K562 (cell line): Measurements from ENCODE around the gene MYO16. TPM values are rescaled to one million over a fixed set of nuclear protein-coding genes. Genes with fewer than 3 reads are reported as not detected.

Experiments used
- ATAC-seq: fragments of 200-7000 bp; cut with Tn5 transposase; 3 replicates; pipeline ENCODE4 v1.9.1; 2020; ENCODE audit warnings: moderate library complexity
- BruUV-seq: library from RNA; stranded (reverse); fragments of 400-500 nt; replicated peaks from 2 replicates; lab custom pipeline; 2021; lab: Mats Ljungman, UMichigan
- CTCF ChIA-PET: fragments of 300-600 bp; formaldehyde crosslinking; extraction: SDS; loops from one replicate; lab custom pipeline; 2021; ENCODE audit warnings: low intra/inter-chr PET ratio; lab: Yijun Ruan, JAX
- POLR2A ChIA-PET: fragments of 300-600, 350-650 bp; sonication (Branson Sonifier 250); formaldehyde crosslinking; extraction: SDS; loops from one replicate; lab custom pipeline; 2021; ENCODE audit warnings: antibody characterized with exemption, inconsistent platforms; lab: Yijun Ruan, JAX
- DNase-seq, 4 experiments: peaks; one replicate each; pipeline versions ENCODE4 v3.0.0 to v3.0.0-alpha.2; 2011 to 2018; ENCODE audit warnings: low spot score in 3 of 4, mixed read lengths in 3 of 4; ENCODE audit errors: extremely low read depth in 1 of 4
- FAIRE-seq: peaks from 2 replicates; lab custom pipeline; 2011; peaks lifted over from hg19 to GRCh38; lab: Jason Lieb, UNC
- H2AFZ ChIP-seq: 2 replicates; pipeline ENCODE4 v1.6.0; 2011; ENCODE audit warnings: low read depth, low read length, control low read depth, inconsistent platforms
- H3K27ac ChIP-seq: fragments of 200-600 bp; 3 replicates; pipeline ENCODE4 v1.8.0; 2011; ENCODE audit warnings: low read depth, mild to moderate bottlenecking, control low read depth, inconsistent platforms, low read length, moderate library complexity, mixed read lengths; ENCODE audit errors: extremely low read depth
- H3K27me3 ChIP-seq, 2 experiments: fragments of 300-600 bp in 1 of 2; 2 replicates in 1 of 2; 3 replicates in 1 of 2; pipeline versions ENCODE4 v1.6.0 to v1.8.0; 2011; ENCODE audit warnings: inconsistent platforms in 2 of 2, low read length in 2 of 2, mild to moderate bottlenecking in 1 of 2, mixed read lengths in 1 of 2, moderate library complexity in 1 of 2; ENCODE audit not compliant: control insufficient read depth in 2 of 2, insufficient read depth in 2 of 2
- H3K36me3 ChIP-seq: fragments of 300-600 bp; 3 replicates; pipeline ENCODE4 v1.8.0; 2011; ENCODE audit warnings: mild to moderate bottlenecking, low read length, inconsistent platforms; ENCODE audit not compliant: control insufficient read depth, insufficient read depth
- H3K4me1 ChIP-seq, 2 experiments: fragments of 200-600 bp in 1 of 2; replicated peaks in 1 of 2; 2 replicates in 1 of 2; 3 replicates in 1 of 2; pipeline versions ENCODE4 v1.5.1 to v1.8.0; 2011; ENCODE audit warnings: inconsistent platforms in 2 of 2, low read length in 2 of 2, mild to moderate bottlenecking in 1 of 2, mixed read lengths in 1 of 2, moderate library complexity in 1 of 2; ENCODE audit not compliant: control insufficient read depth in 2 of 2, insufficient read depth in 2 of 2
- H3K4me2 ChIP-seq: 2 replicates; pipeline ENCODE4 v1.6.1; 2011; ENCODE audit warnings: low read length, control low read depth, inconsistent platforms, mixed read lengths; ENCODE audit not compliant: insufficient read depth
- H3K4me3 ChIP-seq: fragments of 200-600 bp; sonication (generic), shearing (Covaris generic); 2 replicates; pipeline ENCODE4 v1.5.1; 2016; ENCODE audit warnings: control low read depth, inconsistent platforms
- H3K79me2 ChIP-seq: fragments of 200-600 bp; 3 replicates; pipeline ENCODE4 v1.8.0; 2011; ENCODE audit warnings: low read length, inconsistent platforms; ENCODE audit not compliant: control insufficient read depth, insufficient read depth
- H3K9ac ChIP-seq, 2 experiments: 2 replicates each; pipeline versions ENCODE4 v1.6.0 to v1.6.1; 2011; ENCODE audit warnings: low read depth in 2 of 2, low read length in 2 of 2, control low read depth in 1 of 2, inconsistent platforms in 1 of 2, mild to moderate bottlenecking in 1 of 2, mixed read lengths in 1 of 2; ENCODE audit not compliant: insufficient read depth in 1 of 2
- H3K9me1 ChIP-seq: one replicate; pipeline ENCODE4 v1.6.0; 2011; ENCODE audit warnings: inconsistent platforms, mild to moderate bottlenecking, low read length, moderate library complexity; ENCODE audit not compliant: control insufficient read depth, insufficient read depth
- H3K9me3 ChIP-seq: replicated peaks from 2 replicates; pipeline ENCODE4 v1.5.1; 2011; ENCODE audit warnings: low read depth, low read length, inconsistent platforms; ENCODE audit not compliant: control insufficient read depth, insufficient read depth
- H4K20me1 ChIP-seq: replicated peaks from 2 replicates; pipeline ENCODE4 v1.6.1; 2011; ENCODE audit warnings: low read length, inconsistent platforms, mixed read lengths; ENCODE audit not compliant: control insufficient read depth, insufficient read depth
- CHD4 ChIP-seq: fragments of 200-600 bp; sonication (generic); IDR thresholded peaks from 3 replicates; pipeline ENCODE4 v1.6.1; 2012; ENCODE audit warnings: low read depth, mild to moderate bottlenecking, mixed read lengths, low read length, inconsistent platforms; ENCODE audit not compliant: insufficient read depth, insufficient replicate concordance, poor library complexity, severe bottlenecking
- KDM1A ChIP-seq, 2 experiments: fragments of 450-650 bp; IDR thresholded peaks; 2 replicates each; pipeline ENCODE4 v1.6.1; 2016; ENCODE audit warnings: mild to moderate bottlenecking in 2 of 2
- TAF1 ChIP-seq: IDR thresholded peaks from 2 replicates; pipeline ENCODE4 v1.6.1; 2011; ENCODE audit warnings: mild to moderate bottlenecking, low read length, moderate library complexity; ENCODE audit not compliant: insufficient read depth, control insufficient read depth, severe bottlenecking; ENCODE audit errors: extremely low read depth
- THRAP3 ChIP-seq: fragments of 450-650 bp; IDR thresholded peaks from 2 replicates; pipeline ENCODE4 v1.6.1; 2016; ENCODE audit warnings: mild to moderate bottlenecking, inconsistent platforms, borderline replicate concordance
- ZNF121 ChIP-seq: sonication (generic); formaldehyde crosslinking; conservative IDR thresholded peaks from 2 replicates; pipeline ENCODE4 v1.8.0; 2022; ENCODE audit warnings: missing genetic modification reagents
- ZNF165 ChIP-seq: fragments of 250-450 bp; sonication (Bioruptor Pico); IDR thresholded peaks from 2 replicates; pipeline ENCODE4 v1.4.0; 2020; ENCODE audit warnings: borderline replicate concordance
- WGBS: fragments of 100-300 bp; shearing (Covaris generic); methylation state at CpG from one replicate; pipeline ENCODE4 v1.1.6; 2016; ENCODE audit warnings: low coverage, mixed read lengths; ENCODE audit not compliant: insufficient coverage; ENCODE audit errors: missing lambda C conversion rate; 5-methylcytosine and 5-hydroxymethylcytosine counted together
- in situ Hi-C: fragments of 300-500 bp; cut with MboI; formaldehyde crosslinking; loops from 4 replicates; pipeline ENCODE4 v1.15.0; 2018; ENCODE audit warnings: inconsistent platforms, mixed read lengths
- intact Hi-C: fragments of 100-400 bp; cut with micrococcal nuclease; formaldehyde crosslinking; loops from 2 replicates; pipeline ENCODE4 v1.14.2; 2022
- polyA plus RNA-seq, 8 experiments: library from polyadenylated mRNA; depleted of rRNA in 4 of 8; stranded (reverse) in 5 of 8; unstranded in 3 of 8; fragments of >200 nt; fragmentation: Nextera tagmentation in 2 of 8; fragmentation: Illumina TruSeq in 1 of 8; extraction: Ambion mirVana in 2 of 8; extraction: Trizol in 1 of 8; gene quantifications; 2 replicates each; pipeline versions ENCODE4 v1.2.1 to v1.2.3, GENCODE V29; 2011 to 2014; ENCODE audit warnings: inconsistent platforms in 1 of 8, missing spikeins in 1 of 8
- total RNA-seq, 7 experiments: library from RNA; depleted of rRNA in 6 of 7; stranded (reverse); fragments of >200 nt in 6 of 7; fragmentation: Illumina TruSeq in 2 of 7; extraction: Trizol in 2 of 7; gene quantifications; 2 replicates each; pipeline versions ENCODE4 v1.2.1 to v1.2.3, GENCODE V29; 2011 to 2021; ENCODE audit warnings: low replicate concordance in 1 of 7
- TF ChIP-seq, protein P1 (sequence below), 2 experiments: fragments of 450-650 bp in 1 of 2; IDR thresholded peaks; 2 replicates each; pipeline ENCODE4 v1.6.1; 2011 to 2017; ENCODE audit warnings: low read depth in 2 of 2, antibody characterized with exemption in 1 of 2, borderline replicate concordance in 1 of 2, low read length in 1 of 2, mild to moderate bottlenecking in 1 of 2, mixed read lengths in 1 of 2; ENCODE audit not compliant: control insufficient read depth in 1 of 2

The MYO16 gene
- total and polyA plus RNA-seq, 9 of the 15 experiments (the other 6 are each of a cell fraction or from before 2014, with no cell fraction given), result 4.3 to 45.7 (median 12.1) TPM

- H3K9me3 ChIP-seq, result no peaks in the 10 kb centered on the region
- TF ChIP-seq ZNF121 (CRISPR knock-in tag) (no peak), THRAP3 (no peak), ZNF165 (no peak), KDM1A (IDR thresholded peaks at IDR 0.05) (no peak), CHD4 (no peak), TAF1 (no peak)
- TF ChIP-seq, protein P1, sequence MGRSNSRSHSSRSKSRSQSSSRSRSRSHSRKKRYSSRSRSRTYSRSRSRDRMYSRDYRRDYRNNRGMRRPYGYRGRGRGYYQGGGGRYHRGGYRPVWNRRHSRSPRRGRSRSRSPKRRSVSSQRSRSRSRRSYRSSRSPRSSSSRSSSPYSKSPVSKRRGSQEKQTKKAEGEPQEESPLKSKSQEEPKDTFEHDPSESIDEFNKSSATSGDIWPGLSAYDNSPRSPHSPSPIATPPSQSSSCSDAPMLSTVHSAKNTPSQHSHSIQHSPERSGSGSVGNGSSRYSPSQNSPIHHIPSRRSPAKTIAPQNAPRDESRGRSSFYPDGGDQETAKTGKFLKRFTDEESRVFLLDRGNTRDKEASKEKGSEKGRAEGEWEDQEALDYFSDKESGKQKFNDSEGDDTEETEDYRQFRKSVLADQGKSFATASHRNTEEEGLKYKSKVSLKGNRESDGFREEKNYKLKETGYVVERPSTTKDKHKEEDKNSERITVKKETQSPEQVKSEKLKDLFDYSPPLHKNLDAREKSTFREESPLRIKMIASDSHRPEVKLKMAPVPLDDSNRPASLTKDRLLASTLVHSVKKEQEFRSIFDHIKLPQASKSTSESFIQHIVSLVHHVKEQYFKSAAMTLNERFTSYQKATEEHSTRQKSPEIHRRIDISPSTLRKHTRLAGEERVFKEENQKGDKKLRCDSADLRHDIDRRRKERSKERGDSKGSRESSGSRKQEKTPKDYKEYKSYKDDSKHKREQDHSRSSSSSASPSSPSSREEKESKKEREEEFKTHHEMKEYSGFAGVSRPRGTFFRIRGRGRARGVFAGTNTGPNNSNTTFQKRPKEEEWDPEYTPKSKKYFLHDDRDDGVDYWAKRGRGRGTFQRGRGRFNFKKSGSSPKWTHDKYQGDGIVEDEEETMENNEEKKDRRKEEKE (IDR thresholded peaks at IDR 0.05; ENCODE audit: borderline replicate concordance in 1 of 2, control insufficient read depth in 1 of 2, low read depth in 2 of 2, low read length in 1 of 2), result no peak
- TF ChIP-seq, all 486 proteins: peak for 0
- H3K9me1 ChIP-seq, result no peaks in the 10 kb centered on the region
- H3K36me3 ChIP-seq, result no peaks in the 10 kb centered on the region
- in situ Hi-C loops, result no loop called here
- H2AFZ ChIP-seq, result no peak overlapping the region
- H3K4me2 ChIP-seq, result no peak overlapping the region
- no peaks in the 10 kb centered on the region for H4K20me1 ChIP-seq
- no peaks in the 10 kb centered on the region for H3K79me2 ChIP-seq
- DNase-seq (no peak), ATAC-seq (no peak), FAIRE-seq (no peak)
- WGBS, result 15% methylated on average over 3 of the region's 3 CpGs
- POLR2A ChIA-PET, result no interaction called here
- no peak overlapping the region for H3K27ac ChIP-seq
- H3K9ac ChIP-seq, result no peak overlapping the region
- H3K4me3 ChIP-seq, result no peak overlapping the region
- no peaks in the 10 kb centered on the region for H3K4me1 ChIP-seq
- H3K27me3 ChIP-seq, result no peaks in the 10 kb centered on the region
- no TSS peak for BruUV-seq
- intact Hi-C loops, result no loop called here
- CTCF ChIA-PET, result no interaction called here
These were observed 414.2 kb downstream of the MYO16 start for GRCh38 chr13:109043636-109044035.
